Endothelial cell (in vitro differentiated cells): ENCODE results near the gene STIM1. TPM values are rescaled to one million over a fixed set of nuclear protein-coding genes. Genes with fewer than 3 reads are reported as not detected.

ENCODE experiments used
- DNase-seq: peaks from one replicate; pipeline ENCODE4 v3.0.0; 2021; ENCODE audit warnings: low spot score
- H3K27ac Mint-ChIP-seq: one replicate; pipeline ENCODE4 v1.8.0; 2021; ENCODE audit warnings: mixed read lengths, inconsistent platforms; ENCODE audit not compliant: unreplicated experiment
- H3K27me3 Mint-ChIP-seq: one replicate; pipeline ENCODE4 v1.8.0; 2021; ENCODE audit warnings: mild to moderate bottlenecking, moderate library complexity, mixed read lengths, inconsistent platforms; ENCODE audit not compliant: unreplicated experiment
- H3K36me3 Mint-ChIP-seq: one replicate; pipeline ENCODE4 v1.8.0; 2021; ENCODE audit warnings: mild to moderate bottlenecking, low read depth, mixed read lengths, inconsistent platforms; ENCODE audit not compliant: unreplicated experiment
- H3K4me1 Mint-ChIP-seq: one replicate; pipeline ENCODE4 v1.8.0; 2021; ENCODE audit warnings: mild to moderate bottlenecking, mixed read lengths, inconsistent platforms; ENCODE audit not compliant: unreplicated experiment
- H3K4me3 Mint-ChIP-seq: one replicate; pipeline ENCODE4 v1.8.0; 2021; ENCODE audit warnings: mild to moderate bottlenecking, mixed read lengths, inconsistent platforms; ENCODE audit not compliant: unreplicated experiment
- H3K9me3 Mint-ChIP-seq: one replicate; pipeline ENCODE4 v1.8.0; 2021; ENCODE audit warnings: mixed read lengths, inconsistent platforms; ENCODE audit not compliant: unreplicated experiment
- CTCF ChIP-seq: fragments of 200-600 bp; sonication (generic); IDR thresholded peaks from one replicate; pipeline ENCODE4 v1.5.0; 2021; ENCODE audit warnings: antibody characterized with exemption; ENCODE audit not compliant: unreplicated experiment
- total RNA-seq: library from RNA; stranded (reverse); fragmentation: NEBNext Ultra II Directional; extraction: Animal tissue kit (Norgen Biotek cat#: 25700); gene quantifications from one replicate; pipeline ENCODE4 v1.2.1, GENCODE V29; 2021; ENCODE audit not compliant: unreplicated experiment

The STIM1 gene
- total RNA-seq, 1 donor from 2014 or later: 35.9 TPM

- no peaks in the 10 kb centered on the region for H3K36me3 Mint-ChIP-seq
- H3K4me3 Mint-ChIP-seq: no peak overlapping the region
- H3K4me1 Mint-ChIP-seq: no peaks in the 10 kb centered on the region
- H3K27ac Mint-ChIP-seq: no peak overlapping the region
- no peak for DNase-seq
- no peaks in the 10 kb centered on the region for H3K9me3 Mint-ChIP-seq
- no peak for TF ChIP-seq CTCF
- H3K27me3 Mint-ChIP-seq: peaks cover 3% of the 10 kb centered on the region
Observed at GRCh38 chr11:3929232-3929631, 73.8 kb downstream of the STIM1 start.

GRCh38 chr11:3929649-3930048 lies 74.2 kb downstream of the STIM1 start:
- H3K27me3 Mint-ChIP-seq: peaks cover 5% of the 10 kb centered on the region
- no peak for TF ChIP-seq CTCF
- no peak overlapping the region for H3K27ac Mint-ChIP-seq
- H3K4me1 Mint-ChIP-seq: no peaks in the 10 kb centered on the region
- H3K36me3 Mint-ChIP-seq: no peaks in the 10 kb centered on the region
- no peak for DNase-seq
- H3K4me3 Mint-ChIP-seq: no peak overlapping the region
- no peaks in the 10 kb centered on the region for H3K9me3 Mint-ChIP-seq

GRCh38 chr11:3932698-3933097 lies 77.2 kb downstream of the STIM1 start:
- TF ChIP-seq CTCF: no peak
- no peak for DNase-seq
- Mint-ChIP-seq H3K9me3 (no peaks in the 10 kb centered on the region), H3K27ac (no peak overlapping the region), H3K4me1 (no peaks in the 10 kb centered on the region), H3K4me3 (no peak overlapping the region), H3K36me3 (no peaks in the 10 kb centered on the region), H3K27me3 (peaks cover 3% of the 10 kb centered on the region)

GRCh38 chr11:3933165-3933628 lies 77.7 kb downstream of the STIM1 start:
- DNase-seq: no peak
- Mint-ChIP-seq H3K36me3 (no peaks in the 10 kb centered on the region), H3K4me1 (no peaks in the 10 kb centered on the region), H3K27me3 (peaks cover 3% of the 10 kb centered on the region), H3K27ac (no peak overlapping the region), H3K9me3 (no peaks in the 10 kb centered on the region), H3K4me3 (no peak overlapping the region)
- no peak for TF ChIP-seq CTCF

- H3K27ac Mint-ChIP-seq: no peak overlapping the region
- no peak for DNase-seq
- TF ChIP-seq CTCF: no peak
- no peaks in the 10 kb centered on the region for H3K9me3 Mint-ChIP-seq
- no peak overlapping the region for H3K4me3 Mint-ChIP-seq
- H3K4me1 Mint-ChIP-seq: no peaks in the 10 kb centered on the region
- H3K27me3 Mint-ChIP-seq: peaks cover 3% of the 10 kb centered on the region
- H3K36me3 Mint-ChIP-seq: no peaks in the 10 kb centered on the region
Observed at GRCh38 chr11:3934658-3935057, 79.2 kb downstream of the STIM1 start.
